GM13976 (cell line): Measurements from ENCODE around the gene GFOD2.

Source experiments
- DNase-seq: peaks from one replicate; pipeline ENCODE4 v3.0.0; 2012; ENCODE audit warnings: low spot score
- CTCF ChIP-seq: IDR thresholded peaks from 2 replicates; pipeline ENCODE4 v1.5.1; 2012; ENCODE audit warnings: borderline replicate concordance, mild to moderate bottlenecking; ENCODE audit not compliant: insufficient read depth; ENCODE audit errors: extremely low read depth, missing control alignments, control extremely low read depth
- in situ Hi-C: fragments of 300-500 bp; cut with MboI; formaldehyde crosslinking; loops from one replicate; pipeline ENCODE4 v1.12.0; 2022; ENCODE audit warnings: low sequenced_read_pairs, mixed read lengths, inconsistent platforms; ENCODE audit not compliant: unreplicated experiment

The GFOD2 gene

GRCh38 chr16:67707790-67708189 is 11.3 kb downstream of the GFOD2 start:
- in situ Hi-C loops, result no loop called here

GRCh38 chr16:67707210-67707609 is 11.9 kb downstream of the GFOD2 start:
- in situ Hi-C loops, result no loop called here
- no peak for TF ChIP-seq CTCF
- DNase-seq, result no peak

More at GRCh38 chr16:67707790-67708189, 11.3 kb downstream of the GFOD2 start:
- TF ChIP-seq CTCF, result no peak
- no peak for DNase-seq

- no peak for TF ChIP-seq CTCF
- no peak for DNase-seq
- in situ Hi-C loops, result no loop called here
Observed at GRCh38 chr16:67704110-67704509, 15.0 kb downstream of the GFOD2 start.

GRCh38 chr16:67703626-67704025 is 15.5 kb downstream of the GFOD2 start:
- DNase-seq, result no peak
- in situ Hi-C loops, result no loop called here
- TF ChIP-seq CTCF, result no peak

GRCh38 chr16:67702130-67702529 is 17.0 kb downstream of the GFOD2 start:
- in situ Hi-C loops, result no loop called here
- DNase-seq, result no peak

GRCh38 chr16:67701420-67701819 is 17.7 kb downstream of the GFOD2 start:
- in situ Hi-C loops, result no loop called here

More at GRCh38 chr16:67702130-67702529, 17.0 kb downstream of the GFOD2 start:
- no peak for TF ChIP-seq CTCF

More at GRCh38 chr16:67701420-67701819, 17.7 kb downstream of the GFOD2 start:
- TF ChIP-seq CTCF, result no peak
- no peak for DNase-seq
